ENCODE measurements around the gene KCNT2.

KCNT2 gene

DNA sequence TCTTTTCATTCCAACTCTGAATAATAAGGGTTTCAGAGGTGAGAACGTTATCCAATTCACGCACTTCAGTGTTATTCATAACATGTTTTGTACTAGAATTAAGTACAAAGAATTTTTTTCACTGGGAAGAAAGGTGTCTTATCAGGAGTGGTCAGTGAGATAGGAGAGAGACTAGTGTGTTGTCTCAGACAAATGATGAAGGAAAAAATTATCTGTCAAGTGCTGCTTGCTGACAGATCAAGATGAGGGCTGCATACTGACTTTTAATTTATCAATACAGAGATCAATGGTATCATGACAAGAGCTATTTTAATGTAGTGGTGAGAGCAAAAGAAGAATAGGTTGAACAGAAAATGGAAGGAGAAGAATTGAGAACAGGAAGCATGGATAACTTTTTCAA is 402.4 kb downstream of the KCNT2 start:
- DNase-seq (ENCODE audit: low read depth in 2 of 2), result no peak

DNA sequence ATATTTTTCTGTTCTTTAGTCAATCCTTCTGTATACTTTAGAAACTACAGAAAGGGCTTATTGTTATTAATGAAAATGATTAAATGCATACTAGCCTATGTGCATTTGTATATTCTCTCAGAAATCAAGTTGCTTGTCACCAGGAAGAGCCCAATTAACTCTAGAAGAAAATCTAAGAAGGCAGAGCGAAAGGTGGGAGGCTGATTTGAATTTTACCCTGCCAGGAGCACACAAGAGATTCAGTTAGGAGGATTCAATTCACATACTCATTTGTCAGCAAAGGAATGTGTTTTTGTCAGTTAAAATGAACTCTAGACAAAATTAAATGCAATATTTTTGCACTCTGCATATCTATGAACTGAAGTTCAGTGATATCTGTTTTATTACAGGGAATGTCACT is 411.8 kb downstream of the KCNT2 start:
- no peak for DNase-seq (ENCODE audit: low read depth in 2 of 2)

DNA sequence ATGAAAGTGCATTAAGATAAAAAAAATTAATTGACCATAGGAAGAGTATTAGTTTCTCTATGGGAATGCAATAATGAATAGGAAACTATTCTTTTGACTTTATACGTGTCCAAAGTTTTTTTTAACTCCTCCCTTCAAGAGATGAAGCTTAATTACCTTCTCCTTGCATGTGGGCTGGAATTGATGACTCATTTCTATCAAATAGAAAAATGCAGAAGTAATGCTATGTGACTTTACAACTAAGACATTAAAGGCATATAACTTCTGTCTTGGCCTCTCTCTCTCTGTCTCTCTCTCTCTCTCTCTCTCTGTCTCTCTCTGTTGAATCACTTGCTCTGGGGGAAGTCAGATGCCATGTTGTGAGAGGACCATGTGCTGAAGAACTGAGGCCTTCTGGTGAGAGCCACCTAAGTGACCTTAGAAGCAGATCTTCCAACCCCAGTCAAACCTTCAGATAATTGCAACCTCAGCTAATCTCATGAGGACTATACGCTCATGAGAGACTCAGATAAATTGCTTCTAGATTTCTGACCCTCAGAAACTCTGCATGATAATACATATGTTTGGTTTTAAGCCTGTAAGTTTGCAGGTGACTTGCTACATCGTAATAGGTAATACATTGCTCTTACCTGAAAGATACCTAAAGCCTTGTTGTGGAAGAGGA is 414.2 kb downstream of the KCNT2 start:
- no peak for DNase-seq (ENCODE audit: low read depth in 2 of 2)

DNA sequence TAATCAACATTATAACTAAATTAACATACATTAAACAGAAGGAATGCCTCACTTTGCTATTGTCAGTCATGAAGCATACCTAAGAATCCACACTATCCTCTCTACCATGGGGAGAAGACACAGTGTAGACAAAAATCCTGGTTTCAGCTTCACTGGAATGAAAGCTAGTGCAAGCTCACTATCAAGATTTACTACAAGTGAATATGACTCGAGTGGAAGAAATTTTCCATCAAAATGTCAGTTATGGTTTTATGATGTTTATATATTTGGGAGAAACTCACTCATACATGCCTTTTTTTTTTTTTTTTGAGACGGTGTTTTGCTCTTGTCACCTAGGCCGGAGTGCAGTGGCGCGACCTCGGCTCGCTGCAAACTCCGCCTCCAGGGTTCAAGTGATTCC is 424.3 kb downstream of the KCNT2 start:
- DNase-seq (ENCODE audit: low read depth in 2 of 2), result no peak

DNA sequence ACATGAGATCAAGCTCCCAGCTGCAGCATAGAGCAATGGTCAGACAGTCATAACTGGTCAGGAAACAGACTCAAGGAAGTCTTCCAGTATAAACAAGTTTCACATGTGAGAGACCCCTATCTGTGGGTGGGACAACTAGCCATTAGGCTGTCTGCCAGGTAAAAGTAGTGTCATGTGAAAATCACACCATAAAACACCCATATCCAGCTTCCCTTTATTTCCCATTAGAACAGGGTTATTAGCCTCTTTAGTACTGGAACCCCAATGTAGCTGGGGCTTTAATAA is 426.7 kb downstream of the KCNT2 start:
- no peak for DNase-seq (ENCODE audit: low read depth in 2 of 2)

DNA sequence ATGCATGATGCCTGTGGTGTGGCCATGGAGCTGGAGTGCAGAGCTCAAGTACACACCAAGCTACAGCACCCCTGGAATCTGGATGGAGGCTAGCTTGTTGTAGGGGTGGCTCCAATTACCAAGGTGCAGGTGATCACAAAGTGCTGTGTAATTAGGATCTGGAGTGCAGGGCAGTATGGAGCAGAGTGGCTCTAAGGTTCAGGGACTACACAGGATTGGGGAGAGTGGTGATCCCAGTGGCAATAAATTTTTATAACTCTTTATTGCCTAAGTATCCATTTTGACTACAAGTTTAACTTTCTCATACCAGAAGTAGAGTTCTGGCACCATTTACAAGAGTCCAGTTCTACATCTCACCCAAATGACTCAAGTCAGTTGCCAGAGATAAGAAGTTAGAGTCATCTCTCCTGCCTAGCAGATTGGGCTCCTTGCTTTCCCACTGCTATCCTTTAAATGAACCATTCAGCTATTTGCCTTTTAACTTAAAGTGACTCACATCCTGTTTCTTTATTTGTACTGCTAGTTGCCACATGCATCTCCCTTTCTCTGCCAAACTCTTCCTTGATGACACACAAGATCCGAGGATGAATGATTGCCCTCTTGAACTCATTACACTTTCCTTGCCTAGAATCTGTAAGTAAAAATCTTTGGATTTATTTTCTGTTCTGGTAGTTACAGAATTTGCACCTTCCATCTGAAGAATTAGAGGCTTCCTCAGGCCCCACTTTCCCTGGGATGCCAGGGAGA is 427.2 kb downstream of the KCNT2 start:
- DNase-seq (ENCODE audit: low read depth in 2 of 2), result no peak

DNA sequence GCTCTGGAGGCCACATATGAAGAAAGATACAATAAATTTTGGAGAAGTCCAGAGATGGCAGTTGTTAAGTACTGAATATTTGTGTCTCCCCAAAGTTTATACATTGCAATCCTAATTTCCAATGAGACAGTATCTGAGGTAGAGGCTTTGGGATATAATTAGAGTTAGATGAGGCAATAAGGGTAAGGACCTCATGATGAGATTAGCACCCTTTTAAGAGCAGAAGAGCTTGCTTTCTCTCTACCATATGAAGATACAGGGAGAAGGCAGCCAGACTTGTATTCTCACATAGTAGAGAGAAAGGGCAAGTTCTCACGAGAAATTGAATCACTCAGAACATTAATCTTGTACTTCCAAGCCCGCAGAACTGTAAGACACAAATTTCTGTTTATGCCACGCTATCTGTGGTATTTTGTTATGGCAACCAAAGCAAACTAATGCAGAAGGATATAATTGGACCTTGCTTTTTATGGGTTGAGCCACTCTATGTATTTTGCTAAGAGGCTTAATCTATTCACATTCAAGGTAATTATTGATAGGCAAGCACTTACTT is 430.1 kb downstream of the KCNT2 start:
- DNase-seq (ENCODE audit: low read depth in 2 of 2), result no peak

Measured in stimulated activated CD4-positive, alpha-beta T cell treated with anti-CD3 and anti-CD28 coated beads, Interleukin-15, amount 100 ng/mL, for 48 hours (primary cell).